ENCODE measurements around the gene PARP1.

Gene PARP1

DNA sequence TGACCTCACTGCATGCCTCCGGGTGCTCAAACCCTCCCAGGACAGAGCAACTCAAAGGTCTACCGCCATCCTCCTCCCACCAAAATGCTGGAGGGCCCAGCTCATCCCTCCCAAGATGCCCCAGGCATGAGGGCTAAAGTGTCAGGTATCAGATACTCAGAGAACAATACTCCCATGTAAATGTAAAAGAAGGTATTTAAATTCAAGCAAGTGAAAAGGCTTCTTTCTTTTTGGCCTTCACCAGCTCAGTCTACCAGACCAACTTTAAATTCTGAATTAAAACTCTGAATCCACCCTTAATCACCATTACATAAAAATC is 3.0 kb downstream of the PARP1 start:
- DNase-seq: no peak

GRCh38 chr1:226404063-226404903 is 3.6 kb downstream of the PARP1 start:
- DNase-seq: no peak

GRCh38 chr1:226403201-226404034 is 4.5 kb downstream of the PARP1 start:
- DNase-seq: no peak

DNA sequence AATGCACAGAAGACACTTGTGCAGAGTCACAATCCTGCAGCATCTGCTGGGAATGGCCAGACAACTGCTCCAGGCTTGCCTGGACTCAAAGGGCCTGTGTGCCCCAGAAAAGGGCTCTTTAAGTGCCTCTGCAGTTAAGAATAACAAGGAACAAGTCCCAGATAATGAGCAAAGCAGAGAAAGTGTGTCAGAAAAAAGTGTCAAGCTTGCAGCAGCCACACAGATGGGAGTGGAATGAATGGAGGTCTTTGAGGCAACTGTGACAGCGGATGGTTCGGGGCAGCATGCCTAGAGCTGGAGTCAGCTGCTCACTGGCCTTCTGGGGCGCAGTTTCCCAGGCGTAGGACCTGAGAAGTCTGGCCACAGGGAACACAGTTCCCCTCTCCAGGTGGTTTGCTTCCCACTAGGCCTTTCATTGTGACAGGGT is 5.1 kb downstream of the PARP1 start:
- DNase-seq: no peak

GRCh38 chr1:226401355-226402303 is 6.3 kb downstream of the PARP1 start:
- peak; percentile 49 for DNase-seq

DNA sequence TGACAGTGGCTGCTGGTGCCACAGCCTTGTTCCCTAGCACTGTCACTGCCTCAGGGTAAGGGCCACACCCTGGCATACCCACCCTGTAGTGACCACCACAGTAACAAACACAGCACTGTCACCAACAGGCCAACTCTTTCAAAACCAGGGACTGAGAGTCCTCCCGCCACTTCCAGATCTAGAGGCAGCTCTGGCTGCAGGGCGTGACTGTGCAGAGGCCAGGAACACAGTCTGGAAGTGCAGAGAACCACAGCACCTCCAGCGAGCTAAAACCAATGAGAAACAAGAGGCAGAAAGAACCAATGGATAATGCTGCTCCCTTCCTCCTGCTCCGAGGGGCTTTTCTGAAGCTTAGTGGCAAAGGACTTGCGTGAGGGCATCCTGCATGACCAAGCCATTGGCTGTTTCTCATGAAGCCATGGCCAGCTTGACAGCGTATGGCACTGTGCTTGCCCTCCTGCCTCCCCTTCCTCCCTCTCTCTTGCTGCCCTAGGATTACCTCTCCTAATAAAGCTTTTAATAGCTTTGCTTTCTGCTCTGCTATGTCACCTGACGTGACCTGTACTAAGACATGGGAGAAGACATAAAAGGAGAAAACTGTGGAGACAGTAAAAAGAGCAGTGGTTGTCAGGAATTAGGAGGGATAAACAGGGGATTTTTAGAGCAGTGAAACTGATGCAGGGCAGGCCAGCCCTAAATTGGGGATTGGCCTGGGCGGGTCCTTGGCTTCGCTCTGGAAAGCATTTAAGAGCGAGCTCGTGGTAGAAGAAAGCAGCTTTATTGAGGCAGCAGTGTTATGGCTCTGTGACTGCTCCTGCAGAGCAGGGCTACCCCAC is 7.2 kb downstream of the PARP1 start:
- DNase-seq: peak; percentile 41

DNA sequence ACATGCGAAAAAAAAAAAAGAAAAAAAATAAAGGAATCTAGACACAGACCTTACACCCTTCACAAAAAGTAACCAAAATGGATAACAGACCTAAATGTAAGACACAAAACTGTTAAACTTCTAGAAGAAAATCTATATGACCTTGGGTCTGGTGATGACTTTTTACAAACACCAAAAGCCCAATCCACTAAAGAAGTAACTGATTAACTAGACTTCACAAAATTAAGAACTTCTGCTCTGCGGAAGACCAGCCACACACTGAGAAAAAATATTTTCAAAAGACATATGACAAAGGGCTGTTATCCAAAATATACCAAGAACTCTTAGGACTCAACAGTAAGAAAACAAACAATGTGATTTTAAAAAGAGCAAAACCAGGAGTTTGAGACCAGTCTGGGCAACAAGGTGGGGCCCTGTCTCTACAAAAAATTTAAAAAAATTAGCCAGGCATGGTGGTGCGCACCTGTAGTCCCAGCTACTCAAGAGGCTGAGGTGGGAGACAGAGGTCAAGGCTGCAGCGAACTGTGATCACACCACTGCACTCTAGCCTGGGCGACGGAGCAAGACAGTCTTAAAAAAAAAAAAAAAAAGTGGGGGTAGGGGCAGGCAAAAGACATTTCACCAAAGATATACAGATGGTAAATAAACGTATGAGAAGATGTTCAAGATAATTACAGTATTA is 9.8 kb downstream of the PARP1 start:
- DNase-seq: peak; percentile 11

GRCh38 chr1:226397011-226397926 is 10.6 kb downstream of the PARP1 start:
- DNase-seq: peak; percentile 40

DNA sequence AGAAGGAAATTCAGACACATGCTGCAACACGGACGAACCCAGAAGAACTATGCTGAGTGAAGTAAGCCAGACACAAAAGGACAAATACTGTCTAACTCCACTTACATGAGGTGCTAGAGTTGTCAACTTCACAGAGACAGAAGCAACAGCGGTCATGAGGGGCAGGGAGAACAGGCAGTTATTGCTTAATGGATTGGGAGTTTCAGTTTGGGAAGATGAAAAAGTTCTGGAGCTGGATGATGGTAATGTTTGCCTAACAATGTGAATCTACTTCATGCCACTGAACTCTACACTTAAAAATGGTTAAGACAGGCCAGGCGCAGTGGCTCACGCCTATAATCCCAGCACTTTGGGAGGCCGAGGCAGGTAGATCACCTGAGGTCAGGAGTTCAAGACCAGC is 12.1 kb downstream of the PARP1 start:
- peak; percentile 32 for DNase-seq

DNA sequence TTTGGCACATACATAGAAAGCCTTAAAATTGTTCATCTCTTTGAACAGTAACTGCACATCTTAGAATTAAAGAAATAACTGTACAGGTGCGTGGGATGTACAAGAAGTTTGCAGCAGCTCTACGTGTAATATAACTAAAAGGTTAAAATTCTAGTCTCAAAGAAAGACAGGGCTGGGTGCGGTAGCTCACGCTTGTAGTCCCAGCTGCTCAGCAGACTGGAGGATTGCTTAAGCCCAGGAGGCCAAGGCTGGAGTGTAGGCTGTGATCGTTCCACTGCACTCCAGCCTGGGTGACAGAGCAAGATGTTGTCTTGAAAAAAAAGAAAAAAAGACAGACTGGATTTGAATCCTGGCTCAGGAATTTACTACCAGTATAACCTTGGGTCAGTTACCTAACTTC is 13.4 kb downstream of the PARP1 start:
- no peak for DNase-seq

DNA sequence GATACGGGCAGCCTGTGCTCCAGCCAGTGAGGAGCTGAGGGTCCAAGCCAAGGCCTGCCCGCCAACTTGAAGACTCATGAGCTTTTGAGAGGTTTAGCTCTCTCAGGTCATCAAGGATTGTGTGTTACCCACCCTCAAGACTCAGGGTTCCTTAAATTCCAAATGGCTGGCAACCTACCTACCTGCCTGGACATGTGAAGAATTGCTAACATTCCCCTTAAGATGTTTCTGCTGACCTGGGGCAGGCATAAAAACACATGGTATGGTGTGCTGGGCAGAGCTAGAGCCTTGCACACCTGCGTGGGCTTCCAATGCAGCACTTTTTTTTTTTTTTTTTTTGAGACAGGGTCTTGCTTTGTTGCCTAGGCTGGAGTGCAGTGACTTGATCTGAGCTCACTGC is 17.2 kb downstream of the PARP1 start:
- DNase-seq: no peak

DNA sequence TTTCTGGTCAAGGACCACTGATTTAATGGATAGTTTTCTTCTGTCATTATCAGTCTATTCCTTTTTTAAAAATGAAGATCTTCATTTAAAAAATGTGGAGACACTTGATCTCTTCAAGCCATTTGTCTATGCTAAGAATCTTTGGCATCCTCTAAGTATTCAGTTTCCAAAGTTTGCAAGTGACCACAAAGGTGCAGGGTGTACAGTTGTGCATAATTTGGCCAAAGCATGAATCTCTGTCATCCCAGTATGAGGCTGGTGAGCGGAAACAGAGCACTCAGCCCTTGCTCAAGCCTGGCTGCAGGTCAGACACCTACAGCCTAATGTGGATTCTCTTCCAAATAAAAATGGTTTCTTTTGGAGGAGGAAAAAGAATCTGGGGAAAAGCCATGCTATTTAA is 19.8 kb downstream of the PARP1 start:
- no peak for DNase-seq

- DNase-seq: no peak
Measured at GRCh38 chr1:226384717-226385116, 23.2 kb downstream of the PARP1 start.

GRCh38 chr1:226384040-226384439 is 23.9 kb downstream of the PARP1 start:
- no peak for DNase-seq

GRCh38 chr1:226382030-226382429 is 25.9 kb downstream of the PARP1 start:
- no peak for DNase-seq

- no peak for DNase-seq
Measured at GRCh38 chr1:226381226-226381998, 26.5 kb downstream of the PARP1 start.

- DNase-seq: no peak
Measured at GRCh38 chr1:226378071-226378470, 29.8 kb downstream of the PARP1 start.

GRCh38 chr1:226376300-226376699 is 31.6 kb downstream of the PARP1 start:
- DNase-seq: no peak

GRCh38 chr1:226373376-226373775 is 34.5 kb downstream of the PARP1 start:
- no peak for DNase-seq

DNA sequence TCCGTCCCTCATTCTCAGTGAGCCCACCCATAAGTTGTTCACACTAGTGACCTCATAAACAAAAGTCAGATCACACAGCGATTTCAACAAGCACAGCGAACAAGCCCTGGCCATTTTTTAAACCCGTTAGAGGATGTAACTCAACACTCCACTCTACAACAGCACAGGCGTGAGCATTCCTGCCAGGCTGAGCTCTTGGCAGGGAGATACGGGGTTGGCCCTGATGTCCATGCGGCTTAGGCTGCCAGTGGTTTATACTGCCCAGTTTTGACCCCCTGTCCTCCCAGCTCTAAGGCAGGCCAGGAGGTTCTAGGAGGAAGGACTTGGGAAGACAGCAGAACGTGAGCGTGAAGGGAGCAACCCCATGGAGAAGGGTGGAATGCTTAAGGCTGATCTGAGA is 35.0 kb downstream of the PARP1 start:
- DNase-seq: no peak

All from activated CD8-positive, alpha-beta memory T cell treated with anti-CD3 and anti-CD28 coated beads for 24 hours (primary cell).